NOMO-1 (cell line): ENCODE results near the gene TPBGL.
"Not testable (repeated sequence)": the region's sequence is repeated elsewhere in the genome, so short reads cannot be mapped to it uniquely, and the experiment has no call there.

Source experiments
- DNase-seq, 2 experiments: peaks; one replicate each; lab custom pipeline; 2025; ENCODE audit not compliant: unreplicated experiment in 2 of 2; lab: John Stamatoyannopoulos, UW

The TPBGL gene

DNA sequence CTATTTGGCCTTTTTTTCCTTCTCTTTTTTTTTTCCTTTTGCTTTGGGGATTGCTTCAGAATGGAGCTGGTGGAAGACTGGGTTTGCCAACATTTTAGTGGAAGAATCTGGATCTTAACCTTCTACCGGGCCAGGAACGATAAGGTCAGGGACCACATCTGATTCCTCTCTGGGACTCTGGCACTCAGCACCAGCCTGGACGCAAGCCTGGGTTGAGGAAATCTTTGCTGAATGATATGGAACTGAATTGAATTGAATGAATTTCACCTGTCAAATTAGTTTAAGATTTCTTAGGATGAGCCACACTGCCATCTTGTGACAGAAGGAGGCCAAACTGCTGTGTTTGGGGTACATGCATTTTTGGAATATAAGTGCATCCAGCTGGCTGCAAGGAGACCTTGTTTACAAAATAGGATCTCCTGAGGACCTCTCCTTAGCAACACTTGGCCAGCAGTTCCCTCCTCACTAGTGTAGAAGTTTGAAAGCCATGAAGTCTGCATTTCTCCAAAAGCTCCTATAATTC lies 30.4 kb downstream of the TPBGL start:
- peak in 1 of 2 experiments; percentile 18 for DNase-seq

DNA sequence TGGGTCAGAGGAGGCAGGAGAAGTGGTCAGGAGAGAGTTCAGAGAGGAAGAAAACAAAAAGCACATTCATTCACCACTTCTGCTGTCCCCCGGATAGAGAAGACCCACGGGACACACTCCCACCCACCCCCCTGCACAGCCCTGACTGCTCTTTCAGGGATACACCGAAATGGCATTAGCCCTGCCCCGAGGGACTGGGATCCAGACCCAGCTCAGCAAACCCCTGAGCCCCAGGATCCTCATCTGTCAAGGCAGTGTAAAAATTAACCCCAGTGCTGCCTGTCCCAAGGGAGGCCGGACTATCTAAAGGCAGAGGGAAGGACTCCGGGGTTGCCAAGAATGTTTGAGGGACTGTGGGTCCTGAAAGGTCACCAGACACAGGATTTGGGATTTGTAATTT lies 31.2 kb downstream of the TPBGL start:
- DNase-seq, result no peak

DNA sequence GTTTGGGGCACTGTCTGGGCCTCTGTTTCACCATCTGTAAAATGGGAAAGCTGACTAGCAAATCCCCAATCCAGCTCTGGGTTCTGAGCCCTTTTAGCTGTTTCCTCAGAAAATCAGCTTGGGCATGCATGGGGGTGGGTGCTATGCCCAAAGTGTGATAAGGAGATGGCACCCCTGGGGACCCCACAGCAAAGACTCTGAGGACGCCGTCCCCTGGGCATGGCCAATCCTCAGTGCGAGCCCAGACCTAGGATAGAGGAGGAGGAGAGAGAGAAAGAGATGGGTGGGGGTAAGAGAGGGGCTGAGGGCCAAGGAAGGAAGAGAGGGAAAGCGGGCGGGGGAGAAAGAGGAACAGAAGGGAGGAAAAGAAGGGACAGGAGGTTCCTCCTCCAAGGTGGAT lies 31.8 kb downstream of the TPBGL start:
- DNase-seq, result no peak

DNA sequence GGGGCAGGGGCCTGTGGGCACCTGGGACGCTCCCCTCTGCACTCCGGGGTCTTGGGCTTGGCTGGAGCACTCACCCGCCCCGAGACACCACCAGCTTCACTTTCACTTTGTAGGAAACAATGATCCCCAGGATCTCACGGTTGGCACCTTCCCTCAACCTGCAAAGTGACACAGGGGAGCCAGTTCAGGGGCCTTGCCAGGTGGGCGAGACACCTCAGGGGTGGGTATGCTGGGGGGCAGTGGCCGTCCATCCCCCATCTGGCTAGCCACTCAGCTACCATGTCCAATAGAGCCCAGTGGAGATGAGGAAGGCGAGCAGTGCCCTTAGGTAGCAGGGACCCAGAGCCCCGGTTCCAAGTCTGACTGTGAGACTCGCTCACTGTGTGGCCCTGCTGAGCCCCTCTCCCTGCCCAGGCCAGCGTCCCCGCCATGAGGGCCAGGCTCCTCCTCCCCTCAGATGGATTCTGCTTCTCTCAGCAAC lies 32.3 kb downstream of the TPBGL start:
- no peak for DNase-seq

DNA sequence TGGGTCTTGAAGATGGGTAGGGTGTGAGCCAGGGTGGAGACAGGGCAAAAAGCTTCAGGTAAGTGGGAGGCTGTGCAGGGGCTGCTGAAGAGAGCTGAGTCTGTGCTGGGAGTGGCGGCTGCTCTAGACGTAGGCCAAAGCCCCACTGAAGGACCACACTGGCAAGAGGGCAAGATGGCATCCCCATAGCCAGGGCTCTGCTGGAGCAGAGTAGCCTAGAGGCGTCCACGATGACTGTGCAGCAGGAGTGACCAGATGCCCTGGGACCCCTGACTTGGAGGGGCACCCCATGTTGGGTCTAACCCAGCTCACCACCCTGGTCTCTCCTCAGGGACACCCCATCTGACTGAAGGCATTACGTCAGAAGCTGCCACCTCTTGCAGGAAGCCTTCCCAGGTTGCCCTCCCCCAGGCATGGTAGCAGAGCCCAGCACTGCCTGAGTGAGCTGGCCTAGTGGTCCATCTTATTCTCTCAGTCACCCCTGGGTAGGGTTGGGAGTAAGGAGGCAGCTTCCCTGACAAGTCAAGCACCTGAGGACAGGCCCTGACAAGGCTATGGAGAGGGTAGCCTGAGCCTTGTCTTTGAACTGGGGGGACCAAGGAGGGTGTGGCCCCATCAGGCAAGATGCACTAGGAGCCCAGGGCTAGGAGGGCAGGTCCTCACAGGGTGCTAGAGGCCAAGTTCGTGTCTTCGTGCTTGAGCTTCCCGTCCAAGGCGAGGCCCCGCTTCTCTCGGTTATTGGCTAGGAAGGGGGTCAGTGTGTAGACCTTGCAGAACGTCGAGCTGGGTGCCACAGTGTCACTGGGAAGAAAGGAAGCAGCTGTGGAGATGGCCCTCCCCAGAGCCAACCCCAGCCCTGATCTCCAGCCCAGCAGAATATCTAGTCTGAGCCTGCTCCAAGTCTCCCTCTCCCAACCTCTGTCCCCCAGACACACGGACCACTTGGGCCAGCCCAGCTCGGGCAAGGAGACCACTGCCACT lies 33.1 kb downstream of the TPBGL start:
- DNase-seq, result no peak

DNA sequence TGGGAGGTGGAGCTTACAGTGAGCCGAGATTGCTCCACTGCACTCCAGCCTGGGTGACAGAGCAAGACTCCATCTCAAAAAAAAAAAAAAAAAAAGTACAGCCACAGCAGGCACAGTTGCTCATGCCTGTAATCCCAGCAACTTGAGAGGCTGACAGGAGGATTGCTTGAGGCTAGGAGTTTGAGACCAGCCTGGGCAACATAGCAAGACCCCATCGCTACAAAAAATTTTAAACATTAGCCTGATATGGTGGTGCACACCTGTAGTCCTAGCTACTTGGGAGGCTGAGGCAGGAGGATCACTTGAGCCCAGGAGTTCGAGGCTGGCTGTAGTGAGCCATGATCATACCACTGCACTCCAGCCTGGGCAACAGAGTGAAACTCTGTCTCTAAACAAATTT lies 34.1 kb downstream of the TPBGL start:
- not testable (repeated sequence) for DNase-seq

DNA sequence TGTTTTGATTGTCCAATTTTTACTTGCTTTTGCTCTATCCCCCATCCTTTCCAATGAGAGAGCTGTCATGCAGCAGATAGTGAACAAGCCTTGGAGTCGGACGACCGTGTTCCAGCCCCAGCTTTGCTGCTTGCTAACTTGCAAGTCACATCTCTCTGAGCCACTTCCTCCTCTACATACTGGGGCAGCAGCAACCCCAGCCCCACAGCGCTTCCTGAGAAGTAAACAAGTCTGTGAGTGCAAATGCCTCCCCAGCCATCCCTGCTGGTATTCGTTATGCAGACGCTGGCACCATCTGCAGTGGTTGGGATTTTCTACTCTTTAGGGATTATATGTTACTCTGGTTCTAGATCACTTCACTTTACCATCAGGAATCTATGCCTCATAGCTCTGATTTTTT lies 35.0 kb downstream of the TPBGL start:
- DNase-seq, result no peak

DNA sequence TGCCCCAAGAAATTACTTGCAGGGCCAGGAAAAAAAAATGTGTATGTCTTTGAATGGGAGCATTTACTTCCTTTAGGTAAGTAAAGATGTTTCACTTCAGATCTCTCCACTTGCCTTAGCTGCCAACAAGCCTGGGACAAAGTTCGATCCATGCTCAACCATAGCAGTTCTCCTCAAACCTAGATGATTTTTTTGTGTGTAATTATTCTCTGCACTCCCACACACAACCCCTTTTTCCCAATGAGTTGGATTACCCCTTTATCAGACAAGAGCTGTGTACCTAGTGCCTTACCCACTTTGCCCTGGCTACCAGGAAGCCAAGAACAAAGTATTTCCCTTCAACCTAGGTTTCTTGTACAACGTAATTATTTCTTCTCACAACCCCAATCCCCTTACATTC lies 35.6 kb downstream of the TPBGL start:
- DNase-seq, result no peak

DNA sequence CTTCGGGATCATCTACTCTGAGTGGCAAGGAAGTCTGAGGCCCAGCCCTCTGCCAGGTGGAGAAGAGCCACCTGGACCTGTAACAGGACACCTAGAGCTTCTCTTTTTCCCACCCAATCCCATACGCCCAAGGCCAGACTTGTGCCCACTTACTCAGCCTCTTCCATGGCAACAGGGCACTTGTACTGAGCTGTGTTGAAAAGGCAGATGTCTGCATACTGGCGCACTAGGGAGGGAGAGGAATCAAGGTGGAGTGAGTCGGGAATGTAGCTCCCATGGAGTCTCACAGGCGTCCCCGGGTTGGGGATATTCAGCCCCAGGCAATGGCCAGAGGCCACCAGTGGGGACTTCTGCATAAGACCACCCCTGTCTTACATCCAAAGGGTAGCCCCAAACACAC lies 36.1 kb downstream of the TPBGL start:
- no peak for DNase-seq

DNA sequence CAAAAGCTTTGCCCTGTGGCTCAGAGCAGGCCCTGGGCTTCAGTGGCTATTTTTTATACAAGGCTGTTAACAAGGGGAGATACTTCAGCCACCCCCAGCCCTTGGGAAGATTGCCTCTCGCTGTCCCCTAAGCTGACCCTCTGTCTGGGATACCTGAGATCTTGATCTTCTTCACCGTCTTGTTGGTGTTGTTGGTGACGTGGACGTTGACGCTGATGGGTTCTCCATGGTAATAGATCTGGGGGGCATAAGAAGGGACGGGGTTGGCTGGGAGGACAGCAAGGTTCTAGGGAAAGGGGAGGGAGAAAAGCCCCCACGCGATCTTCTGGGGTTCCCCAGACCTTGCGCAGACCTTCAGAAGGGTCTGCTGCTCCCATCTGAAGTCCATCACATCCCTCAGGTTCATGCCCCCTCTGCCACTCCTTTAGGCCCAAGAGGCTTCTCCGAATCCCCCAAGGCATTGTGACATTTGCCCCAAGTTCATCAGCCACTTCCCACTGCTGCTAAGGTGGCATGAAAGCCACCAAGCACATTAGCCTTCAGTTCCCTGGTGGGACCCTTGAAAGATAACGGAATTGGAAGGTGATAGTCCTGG lies 36.7 kb downstream of the TPBGL start:
- DNase-seq, result no peak

DNA sequence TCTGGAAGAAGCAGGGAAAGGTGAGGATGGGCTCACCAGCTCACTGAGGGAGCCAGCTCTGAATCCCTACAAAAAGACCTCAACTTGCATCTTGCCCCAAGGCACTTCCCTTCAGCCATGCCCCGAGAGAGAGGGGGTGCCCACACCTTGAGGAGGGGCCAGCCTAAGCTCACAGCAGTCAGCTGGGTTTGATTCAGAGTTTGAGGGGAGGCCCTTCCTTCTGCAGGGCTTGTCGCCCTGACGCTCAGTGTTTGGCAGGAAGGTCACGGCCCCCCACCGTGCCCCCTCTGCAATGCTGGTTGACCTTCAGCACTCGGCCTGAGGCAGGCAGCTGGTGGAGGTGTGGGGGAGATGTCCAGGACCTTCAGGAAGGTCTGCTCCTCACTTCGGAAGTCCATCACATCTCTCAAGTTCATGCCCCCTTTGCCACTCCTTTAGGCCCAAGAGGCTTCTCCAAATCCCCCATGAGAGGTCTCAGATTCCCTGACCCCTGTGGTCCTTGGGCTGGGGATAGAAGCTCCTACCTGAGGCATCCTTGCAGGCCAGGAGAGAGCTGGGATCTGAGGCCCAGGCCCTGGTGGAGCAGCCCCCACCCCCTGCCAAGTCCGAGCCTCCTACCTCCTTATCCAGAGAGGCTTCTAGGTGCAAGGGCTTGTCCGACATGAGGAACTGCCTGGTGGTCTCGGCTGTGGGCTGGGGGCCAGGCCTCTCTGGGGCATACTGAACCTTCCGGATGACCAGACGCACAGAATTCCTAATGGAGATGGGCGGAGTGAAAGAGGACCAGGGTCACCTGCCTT lies 37.6 kb downstream of the TPBGL start:
- no peak for DNase-seq

DNA sequence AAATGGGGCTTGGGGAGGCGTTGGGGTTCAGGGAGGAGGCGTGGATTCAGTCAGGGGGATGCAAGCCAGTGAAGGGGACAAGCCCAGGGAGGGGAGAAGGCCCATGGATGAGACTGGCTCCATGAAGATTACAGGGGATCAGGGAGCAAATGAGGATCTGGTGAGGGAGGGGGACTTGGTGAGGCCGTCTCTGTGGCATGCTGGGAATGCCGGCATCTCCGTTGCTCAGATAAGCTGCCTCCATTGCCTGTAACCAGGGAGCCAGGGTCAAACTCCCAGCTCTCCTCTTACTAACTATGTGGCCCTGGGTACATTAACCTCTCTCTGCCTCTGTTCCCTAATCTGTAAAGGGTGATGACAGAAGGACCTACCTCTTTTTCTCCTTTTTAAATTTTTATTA lies 38.7 kb downstream of the TPBGL start:
- DNase-seq, result no peak

DNA sequence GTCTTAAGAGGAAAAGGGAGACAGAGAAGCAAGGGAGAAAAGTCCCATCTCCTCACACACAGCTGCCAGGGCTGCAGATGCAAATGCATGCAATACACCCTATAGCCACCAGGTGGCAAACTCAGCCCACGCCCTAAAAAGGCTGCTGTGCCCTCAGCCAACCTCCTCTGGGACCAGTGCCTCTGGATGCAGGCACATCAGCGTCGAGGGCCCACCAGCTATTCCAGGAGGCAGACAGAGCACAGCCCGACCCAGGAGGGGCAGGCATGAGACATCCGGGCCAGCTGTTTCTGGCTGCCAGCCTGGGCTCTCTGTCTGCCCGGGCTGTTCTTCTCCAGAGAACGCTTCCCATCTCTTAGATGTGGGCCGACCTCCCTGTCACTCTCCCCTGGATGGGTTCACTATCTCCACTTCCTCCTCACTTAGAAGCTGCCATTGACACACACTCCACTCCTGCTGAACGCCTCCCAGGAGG lies 39.7 kb downstream of the TPBGL start:
- peak; percentile 34 to 47 for DNase-seq

DNA sequence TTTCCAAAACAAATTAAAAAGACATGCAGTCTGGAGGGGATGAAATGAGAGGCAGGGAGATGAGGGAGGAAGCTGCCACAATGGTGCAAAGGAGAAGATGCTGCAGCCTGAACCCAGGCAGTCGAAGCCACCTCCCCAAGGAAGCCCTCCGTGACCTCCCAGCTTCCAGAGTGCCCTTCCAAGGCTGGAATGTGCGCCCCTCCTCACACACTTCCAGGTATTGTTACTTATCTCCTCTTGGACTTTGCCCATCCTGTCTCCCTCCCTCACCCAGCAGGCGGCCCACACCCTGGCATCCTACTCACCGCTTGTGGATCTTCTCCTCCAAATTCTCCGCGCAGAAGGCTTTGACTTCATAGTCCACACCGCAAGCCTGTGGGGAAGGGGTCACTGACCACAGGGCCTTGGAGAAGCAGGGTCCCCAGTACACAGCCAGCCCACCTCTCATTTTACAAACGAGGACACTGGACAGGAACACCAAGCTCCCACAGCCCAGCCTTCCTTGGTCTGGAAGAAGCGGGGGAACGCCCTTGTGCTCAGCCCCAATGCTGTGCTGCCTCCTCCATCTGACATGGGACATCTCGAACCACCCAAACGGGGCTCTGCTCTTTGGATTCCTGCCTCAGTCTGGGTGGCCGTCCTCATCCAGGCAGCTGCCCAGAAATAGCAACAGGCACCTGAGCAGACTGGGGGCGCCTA lies 40.3 kb downstream of the TPBGL start:
- DNase-seq, result no peak

DNA sequence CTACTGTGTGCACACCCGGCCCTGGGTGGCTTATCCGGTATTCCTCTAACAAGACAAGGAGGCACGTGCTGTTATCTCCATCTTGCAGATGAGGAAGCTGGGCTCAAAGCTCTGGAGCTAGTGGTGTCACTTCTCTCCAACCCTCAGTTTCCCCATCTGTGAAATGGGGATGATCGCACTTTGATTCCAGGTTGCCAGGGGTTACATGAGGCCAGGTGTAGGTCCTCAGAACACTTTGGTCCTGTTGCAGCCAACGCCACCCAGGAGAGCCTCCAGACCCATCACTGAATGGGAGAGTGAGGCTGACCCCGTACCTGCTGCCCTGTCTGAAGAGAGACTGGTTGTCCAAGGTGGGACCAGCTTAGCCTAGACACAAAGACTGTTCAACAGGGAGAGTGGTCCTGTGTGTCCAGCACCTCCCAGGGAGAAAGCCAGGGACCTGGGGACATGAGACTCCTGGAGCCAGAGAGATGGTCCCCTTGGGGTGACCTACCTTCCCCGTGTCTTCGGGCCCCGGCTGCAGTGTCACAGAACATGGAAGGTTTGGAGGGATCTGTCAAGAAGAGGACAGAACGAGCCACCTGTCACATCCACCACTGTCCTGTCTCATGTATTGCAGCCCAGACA lies 41.0 kb downstream of the TPBGL start:
- no peak for DNase-seq

DNA sequence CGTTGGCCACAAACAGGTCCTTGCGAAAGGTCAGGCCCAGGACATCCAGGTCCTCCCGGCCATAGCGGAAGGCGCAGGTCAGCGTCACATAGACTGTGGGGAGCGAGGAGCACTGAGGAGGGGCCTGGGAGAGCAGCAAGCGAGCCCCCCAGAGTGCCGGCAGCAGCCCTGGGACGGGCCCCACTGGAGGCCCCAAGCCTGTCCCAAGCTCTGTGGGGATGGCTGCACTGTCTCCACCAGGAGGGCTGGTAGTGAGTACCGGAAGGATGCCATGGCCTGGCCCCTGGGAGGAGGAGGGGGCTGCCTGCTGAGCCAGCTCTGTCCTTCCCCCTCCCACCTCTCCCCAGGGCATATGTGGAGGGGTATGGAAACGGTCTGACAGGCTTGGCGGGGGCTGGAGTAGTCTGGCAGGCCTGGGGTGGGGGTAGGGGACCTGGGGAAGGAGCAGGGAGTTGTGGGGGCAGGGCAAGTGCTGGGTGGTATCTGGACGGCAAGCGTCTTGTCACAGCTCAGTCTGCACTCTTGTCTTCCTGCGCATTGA lies 42.9 kb downstream of the TPBGL start:
- DNase-seq, result no peak

DNA sequence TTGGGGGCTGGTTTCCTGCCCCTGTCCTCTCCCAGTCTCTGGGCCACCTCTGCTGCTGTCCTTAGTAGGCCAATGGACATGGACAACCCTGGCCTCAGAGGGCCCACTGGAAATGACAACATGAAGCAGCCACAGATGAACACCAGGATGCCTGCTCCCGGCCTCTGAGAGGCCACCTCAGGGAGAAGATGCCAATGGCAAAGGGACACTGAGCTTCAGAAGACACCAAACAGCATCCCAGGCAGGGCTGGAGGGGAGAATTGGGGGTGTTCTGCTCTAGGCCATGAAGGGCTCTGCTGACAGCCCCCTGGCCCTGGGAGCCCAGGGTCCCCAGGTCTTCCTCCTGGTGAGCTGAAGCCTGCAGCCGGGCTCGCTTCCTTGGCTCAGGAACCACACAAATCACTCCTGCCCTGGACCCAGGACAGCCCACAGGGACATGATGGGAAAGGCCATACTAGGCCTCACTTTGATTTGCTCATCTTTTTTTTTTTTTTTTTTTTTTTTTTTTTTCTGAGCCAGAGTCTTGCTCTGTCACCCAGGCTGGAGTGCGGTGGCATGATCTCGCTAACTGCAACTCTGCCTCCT lies 45.3 kb downstream of the TPBGL start:
- no peak for DNase-seq

DNA sequence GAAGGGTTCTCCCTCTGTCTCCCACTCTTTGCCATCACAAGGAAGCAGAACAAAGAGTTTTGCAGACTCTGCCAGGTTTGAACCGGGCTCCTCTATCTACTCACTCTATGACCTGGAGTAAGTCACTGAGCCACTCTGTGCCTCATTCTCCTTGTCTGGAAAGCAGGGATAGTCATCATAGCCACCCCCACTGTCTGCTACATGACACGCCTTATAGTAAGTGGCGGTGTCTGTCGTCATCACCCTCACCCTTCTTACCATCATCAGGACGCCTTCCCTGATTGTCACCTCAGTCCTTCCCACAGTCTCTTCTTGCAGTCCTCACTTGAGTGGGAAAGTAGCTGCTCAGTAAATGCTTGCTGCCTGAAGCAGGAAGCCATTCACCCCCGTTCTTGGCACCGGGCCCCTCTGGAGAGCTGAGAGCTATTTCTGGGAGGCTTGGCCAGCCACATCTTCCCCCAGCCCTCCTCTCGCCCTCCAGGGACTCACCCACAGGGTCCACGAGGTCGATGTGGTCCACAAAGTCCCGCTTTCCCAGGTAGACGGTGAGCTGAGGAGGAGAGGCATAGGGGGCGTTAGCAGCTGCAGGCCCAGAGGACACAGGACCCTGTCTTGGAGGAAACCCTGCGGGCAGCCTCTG lies 46.4 kb downstream of the TPBGL start:
- DNase-seq, result no peak

DNA sequence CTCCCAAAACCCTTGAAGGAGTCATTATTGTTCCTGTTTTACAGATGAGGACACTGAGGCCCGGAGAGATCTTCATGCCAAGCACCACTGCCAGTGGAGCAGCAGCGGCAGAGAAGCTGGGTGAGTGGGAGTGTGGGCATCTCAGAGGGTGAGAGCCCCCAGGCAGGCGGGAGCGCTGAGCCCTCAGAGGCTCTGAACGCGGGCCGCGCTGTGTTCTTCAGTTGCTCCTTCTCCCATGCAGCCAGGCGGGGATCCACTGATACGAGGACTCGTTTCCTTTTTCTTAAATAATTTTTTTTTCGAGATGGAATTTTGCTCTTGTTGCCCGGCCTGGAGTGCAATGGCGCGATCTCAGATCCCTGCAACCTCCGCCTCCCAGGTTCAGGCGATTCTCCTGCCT lies 47.0 kb downstream of the TPBGL start:
- no peak for DNase-seq
